Endothelial cell of umbilical vein (primary cell): ENCODE results near the gene COPZ2. TPM values are rescaled to one million over a fixed set of nuclear protein-coding genes. Genes with fewer than 3 reads are reported as not detected.

Experiments
- BruUV-seq: library from RNA; stranded (reverse); fragments of 400-500 nt; replicated peaks from 2 replicates; lab custom pipeline; 2021; lab: Mats Ljungman, UMichigan
- CTCF ChIA-PET: fragments of 300-600, 350-600 bp; sonication (Branson Sonifier 250); formaldehyde crosslinking; loops from one replicate; lab custom pipeline; 2021; ENCODE audit warnings: antibody characterized with exemption, inconsistent platforms; lab: Charles Lee
- POLR2A ChIA-PET: fragments of 300-600, 350-600 bp; sonication (Branson Sonifier 250); formaldehyde crosslinking; loops from one replicate; lab custom pipeline; 2021; ENCODE audit warnings: antibody characterized with exemption, inconsistent platforms; lab: Charles Lee
- DNase-seq: peaks from one replicate; pipeline ENCODE4 v3.0.0-alpha.2; 2011; ENCODE audit warnings: low read depth, low spot score
- FAIRE-seq: peaks from 2 replicates; lab custom pipeline; 2011; peaks lifted over from hg19 to GRCh38; lab: Jason Lieb, UNC
- H2AFZ ChIP-seq: 2 replicates; pipeline ENCODE4 v1.6.0; 2012; ENCODE audit warnings: low read depth, low read length, control low read depth, inconsistent platforms
- H3K27ac ChIP-seq: 2 replicates; pipeline ENCODE4 v1.5.1; 2011; ENCODE audit warnings: low read depth, mild to moderate bottlenecking, control low read depth, low read length, moderate library complexity; ENCODE audit not compliant: insufficient read depth
- H3K27me3 ChIP-seq, 2 experiments: 2 replicates each; pipeline versions ENCODE4 v1.6.0 to v1.6.1; 2011; ENCODE audit warnings: low read length in 2 of 2, mixed read lengths in 1 of 2; ENCODE audit not compliant: control insufficient read depth in 2 of 2, insufficient read depth in 2 of 2
- H3K36me3 ChIP-seq, 2 experiments: 2 replicates in 1 of 2; 3 replicates in 1 of 2; pipeline ENCODE4 v1.5.1; 2011; ENCODE audit warnings: low read length in 2 of 2, mild to moderate bottlenecking in 1 of 2, moderate library complexity in 1 of 2; ENCODE audit not compliant: control insufficient read depth in 2 of 2, insufficient read depth in 2 of 2; ENCODE audit errors: extremely low read depth in 1 of 2
- H3K4me1 ChIP-seq: 3 replicates; pipeline ENCODE4 v1.5.1; 2011; ENCODE audit warnings: mild to moderate bottlenecking, low read length; ENCODE audit not compliant: control insufficient read depth, insufficient read depth; ENCODE audit errors: extremely low read depth
- H3K4me2 ChIP-seq: 2 replicates; pipeline ENCODE4 v1.6.1; 2011; ENCODE audit warnings: low read length, control low read depth, mixed read lengths; ENCODE audit not compliant: insufficient read depth
- H3K4me3 ChIP-seq, 3 experiments: fragments of 200-600 bp in 1 of 3; sonication (generic), shearing (Covaris generic) in 1 of 3; replicated peaks in 1 of 3; 2 replicates each; pipeline ENCODE4 v1.5.1; 2011 to 2016; ENCODE audit warnings: control low read depth in 3 of 3, low read length in 3 of 3, mild to moderate bottlenecking in 2 of 3, inconsistent platforms in 1 of 3, low read depth in 1 of 3, moderate library complexity in 1 of 3; ENCODE audit not compliant: insufficient read depth in 1 of 3
- H3K79me2 ChIP-seq: 2 replicates; pipeline ENCODE4 v1.6.0; 2012; ENCODE audit warnings: low read length, inconsistent platforms; ENCODE audit not compliant: control insufficient read depth, insufficient read depth
- H3K9ac ChIP-seq: replicated peaks from 2 replicates; pipeline ENCODE3; 2011; ENCODE audit warnings: low read length, control low read depth; ENCODE audit not compliant: insufficient read depth; ENCODE audit errors: extremely low read depth
- H3K9me1 ChIP-seq: replicated peaks from 3 replicates; pipeline ENCODE4 v1.6.0; 2011; ENCODE audit warnings: mild to moderate bottlenecking, low read length; ENCODE audit not compliant: control insufficient read depth, insufficient read depth; ENCODE audit errors: extremely low read depth
- H3K9me3 ChIP-seq: replicated peaks from 2 replicates; pipeline ENCODE4 v1.5.1; 2012; ENCODE audit warnings: low read length, inconsistent platforms; ENCODE audit not compliant: control insufficient read depth, insufficient read depth
- H4K20me1 ChIP-seq: replicated peaks from 2 replicates; pipeline ENCODE3; 2011; ENCODE audit warnings: mild to moderate bottlenecking, low read length; ENCODE audit not compliant: control insufficient read depth, insufficient read depth; ENCODE audit errors: extremely low read depth
- CTCF ChIP-seq, 2 donors: IDR thresholded peaks; 1 replicate in 1 of 2; 2 replicates in 1 of 2; pipeline ENCODE4 v1.5.1; 2011; ENCODE audit warnings: low read length in 2 of 2, mild to moderate bottlenecking in 2 of 2, moderate library complexity in 2 of 2, control low read depth in 1 of 2, inconsistent platforms in 1 of 2, low read depth in 1 of 2; ENCODE audit not compliant: insufficient read depth in 1 of 2; ENCODE audit errors: extremely low read depth in 1 of 2
- EZH2 ChIP-seq: IDR thresholded peaks from 2 replicates; pipeline ENCODE4 v1.6.1; 2012; ENCODE audit warnings: borderline replicate concordance, low read depth, mild to moderate bottlenecking, moderate library complexity, low read length, inconsistent platforms; ENCODE audit not compliant: severe bottlenecking
- FOS ChIP-seq: IDR thresholded peaks from 2 replicates; pipeline ENCODE4 v1.6.1; 2011; ENCODE audit warnings: mild to moderate bottlenecking, low read length, moderate library complexity, borderline replicate concordance; ENCODE audit not compliant: insufficient read depth
- GATA2 ChIP-seq: IDR thresholded peaks from 2 replicates; pipeline ENCODE4 v1.7.0; 2011; ENCODE audit warnings: low read depth, mild to moderate bottlenecking, moderate library complexity, mixed read lengths, low read length; ENCODE audit not compliant: insufficient read length, insufficient read depth
- JUN ChIP-seq: IDR thresholded peaks from 2 replicates; pipeline ENCODE4 v1.6.1; 2011; ENCODE audit warnings: borderline replicate concordance, low read depth; ENCODE audit not compliant: insufficient read length, insufficient read depth
- MAX ChIP-seq: IDR thresholded peaks from 2 replicates; pipeline ENCODE4 v1.6.1; 2011; ENCODE audit not compliant: insufficient read depth, insufficient read length
- MYC ChIP-seq: IDR thresholded peaks from one replicate; pipeline ENCODE4 v1.6.1; 2011; ENCODE audit warnings: mild to moderate bottlenecking, low read depth, low read length
- POLR2A ChIP-seq: IDR thresholded peaks from 2 replicates; pipeline ENCODE4 v1.6.1; 2012; ENCODE audit warnings: low read depth, mild to moderate bottlenecking, control low read depth, low read length
- POLR2AphosphoS5 ChIP-seq: IDR thresholded peaks from 2 replicates; pipeline ENCODE4 v1.6.1; 2012; ENCODE audit warnings: low read depth, mild to moderate bottlenecking, control low read depth, low read length, moderate library complexity; ENCODE audit not compliant: insufficient read depth
- dilution Hi-C: fragments of 300-500 bp; cut with MboI; formaldehyde crosslinking; loops from one replicate; pipeline ENCODE4 v1.15.0; 2019; ENCODE audit warnings: low sequenced_read_pairs; ENCODE audit not compliant: extremely low pct_ligation_motif_present
- intact Hi-C: fragments of 100-400 bp; cut with micrococcal nuclease; formaldehyde crosslinking; loops from one replicate; pipeline ENCODE4 v1.10.0; 2022
- polyA plus RNA-seq, 4 experiments: library from polyadenylated mRNA; depleted of rRNA in 3 of 4; stranded (reverse) in 3 of 4; unstranded in 1 of 4; fragments of >200 nt; gene quantifications; 2 replicates each; pipeline versions ENCODE4 v1.2.1 to v1.2.3, GENCODE V29; 2011 to 2012; ENCODE audit warnings: missing spikeins in 1 of 4
- total RNA-seq: library from RNA; stranded (reverse); gene quantifications from 2 replicates; pipeline ENCODE4 v1.2.3, GENCODE V29; 2021

COPZ2 gene
- total and polyA plus RNA-seq, 2 donors (not counting 3 experiments of a cell fraction or from before 2014, with no cell fraction given) = 16.3 to 28.1 TPM

GRCh38 chr17:48067245-48067644, 29.6 kb upstream of the COPZ2 start:
- peaks cover 2% of the 10 kb centered on the region for H4K20me1 ChIP-seq
- TF ChIP-seq MAX = no peak
- TF ChIP-seq CTCF (IDR thresholded peaks at IDR 0.05; ENCODE audit: extremely low read depth in 1 of 2, insufficient read depth in 1 of 2, low read depth in 1 of 2, low read length in 2 of 2) = no peak
- TF ChIP-seq JUN = no peak
- no peak for TF ChIP-seq POLR2A
- TF ChIP-seq FOS = no peak
- TF ChIP-seq GATA2 = no peak
- TF ChIP-seq EZH2 = no peak
- TF ChIP-seq MYC = no peak
- TF ChIP-seq POLR2AphosphoS5 = no peak
- no peak overlapping the region for H3K9ac ChIP-seq
- no peak overlapping the region for H3K27ac ChIP-seq
- no TSS peak for BruUV-seq
- CTCF ChIA-PET = interaction anchor here (1.0 to 5.8 kb wide), 13 partner anchors 8 to 65 kb away, joined by 3 to 79 read pairs (median 8); partner anchors contain the start of gene COPZ2
- no peaks in the 10 kb centered on the region for H3K27me3 ChIP-seq
- H2AFZ ChIP-seq = no peak overlapping the region
- peaks cover 14% of the 10 kb centered on the region for H3K4me1 ChIP-seq
- H3K79me2 ChIP-seq = peaks cover 10% of the 10 kb centered on the region
- FAIRE-seq (no peak), DNase-seq (no peak)
- POLR2A ChIA-PET = no interaction called here
- H3K4me3 ChIP-seq = no peak overlapping the region
- peaks cover 12 to 16% of the 10 kb centered on the region in 2 experiments for H3K36me3 ChIP-seq
- H3K9me1 ChIP-seq = no peaks in the 10 kb centered on the region
- no peak overlapping the region for H3K4me2 ChIP-seq
- dilution Hi-C loops (no loop called here), intact Hi-C loops (loop anchor here (2.0 kb wide), 1 partner anchor 18 kb away; the partner anchor contains the start of gene NFE2L1)
- H3K9me3 ChIP-seq = no peaks in the 10 kb centered on the region
